Neural cell (in vitro differentiated cells): ENCODE data around the gene DDX31.

ENCODE experiments used
- CTCF ChIP-seq: fragments of 450-650 bp; IDR thresholded peaks from 2 replicates; pipeline ENCODE4 v1.5.1; 2014; ENCODE audit warnings: antibody characterized with exemption, mild to moderate bottlenecking, moderate library complexity; ENCODE audit not compliant: poor library complexity, severe bottlenecking
- EP300 ChIP-seq: fragments of 450-650 bp; conservative IDR thresholded peaks from 2 replicates; pipeline ENCODE4 v1.6.1; 2014; ENCODE audit warnings: antibody characterized with exemption, mild to moderate bottlenecking, moderate library complexity; ENCODE audit not compliant: poor library complexity, severe bottlenecking
- EZH2 ChIP-seq: fragments of 200-600, 300-800 bp; shearing (Covaris generic), sonication (generic); IDR thresholded peaks from 2 replicates; pipeline ENCODE4 v1.6.1; 2014; ENCODE audit warnings: antibody characterized with exemption, low read length, borderline replicate concordance, mild to moderate bottlenecking; ENCODE audit not compliant: insufficient read depth, poor library complexity, severe bottlenecking
- POLR2AphosphoS5 ChIP-seq: IDR thresholded peaks from 2 replicates; pipeline ENCODE4 v1.6.1; 2012
- REST ChIP-seq: IDR thresholded peaks from 2 replicates; pipeline ENCODE4 v1.6.1; 2012; ENCODE audit warnings: borderline replicate concordance
- SMC3 ChIP-seq: fragments of 450-650 bp; conservative IDR thresholded peaks from 2 replicates; pipeline ENCODE4 v1.6.1; 2014; ENCODE audit warnings: antibody characterized with exemption, mild to moderate bottlenecking, moderate library complexity; ENCODE audit not compliant: poor library complexity
- TAF1 ChIP-seq: IDR thresholded peaks from 2 replicates; pipeline ENCODE4 v1.6.1; 2012; ENCODE audit warnings: low read depth

- TF ChIP-seq CTCF (no peak), EP300 (no peak), EZH2 (no peak), TAF1 (no peak), POLR2AphosphoS5 (no peak), REST (no peak), SMC3 (no peak)
These were observed 43.0 kb upstream of the DDX31 start for GRCh38 chr9:132712753-132713152.
